ENCODE results near the gene HLCS.
A peak's percentile ranks its signal among the peaks of the same experiment; 100 is the strongest.
"Not testable (repeated sequence)": the region's sequence is repeated elsewhere in the genome, so short reads cannot be mapped to it uniquely, and the experiment has no call there.

HLCS gene

DNA sequence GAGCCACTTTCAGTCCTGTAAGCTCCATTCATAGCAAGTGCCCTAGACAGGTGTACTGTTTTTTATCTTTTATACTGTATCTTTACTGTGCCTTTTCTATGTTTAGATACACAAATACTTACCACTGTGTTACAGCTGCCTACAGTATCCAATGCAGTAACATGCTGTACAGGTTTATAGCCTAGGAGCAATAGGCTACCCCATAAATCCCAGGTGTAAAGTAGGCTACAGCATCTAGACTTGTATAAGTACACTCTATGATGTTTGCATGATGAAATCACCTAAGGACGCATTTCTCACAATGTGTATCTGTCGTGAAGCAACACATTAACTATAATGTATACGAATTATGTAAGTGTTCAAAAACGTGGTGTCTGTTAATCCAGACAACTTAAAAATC lies 10.7 kb downstream of the HLCS start:
- no peak for DNase-seq

DNA sequence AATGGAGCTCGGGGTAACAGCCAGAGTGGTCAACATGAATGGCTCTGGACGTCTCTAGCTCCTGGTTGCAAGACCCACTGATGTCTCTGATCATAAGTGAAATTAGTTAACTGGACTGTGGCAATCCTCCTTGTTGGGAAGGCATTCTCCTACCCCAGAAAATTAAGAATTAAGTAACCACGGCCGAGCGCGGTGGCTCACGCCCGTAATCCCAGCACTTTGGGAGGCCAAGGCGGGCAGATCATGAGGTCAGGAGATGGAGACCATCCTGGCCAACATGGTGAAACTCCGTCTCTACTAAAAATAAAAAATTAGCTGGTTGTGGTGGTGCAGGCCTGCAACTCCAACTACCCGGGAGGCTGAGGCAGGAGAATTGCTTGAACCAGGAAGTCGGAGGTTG lies 14.1 kb downstream of the HLCS start:
- not testable (repeated sequence) for DNase-seq

GRCh38 chr21:36949171-36950141 lies 17.0 kb downstream of the HLCS start:
- no peak for DNase-seq

DNA sequence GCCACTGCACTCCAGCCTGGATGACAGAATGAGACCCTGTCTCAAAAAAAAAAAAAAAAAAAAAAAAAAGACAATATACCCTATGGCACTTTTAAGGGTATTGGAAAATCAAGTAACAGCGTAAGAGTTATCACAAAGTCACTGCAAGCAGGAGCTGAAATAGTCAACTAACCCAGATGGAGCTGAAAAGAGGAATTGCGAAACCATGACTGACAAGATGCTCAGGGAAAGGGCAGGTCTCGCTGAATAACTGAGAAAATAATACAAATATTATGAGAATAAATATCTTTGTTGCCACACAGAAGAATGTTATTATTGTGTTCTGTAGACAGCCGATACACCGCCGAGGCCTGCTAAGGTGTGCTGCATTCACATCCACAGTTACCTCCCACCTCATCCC lies 17.8 kb downstream of the HLCS start:
- no peak for DNase-seq

DNA sequence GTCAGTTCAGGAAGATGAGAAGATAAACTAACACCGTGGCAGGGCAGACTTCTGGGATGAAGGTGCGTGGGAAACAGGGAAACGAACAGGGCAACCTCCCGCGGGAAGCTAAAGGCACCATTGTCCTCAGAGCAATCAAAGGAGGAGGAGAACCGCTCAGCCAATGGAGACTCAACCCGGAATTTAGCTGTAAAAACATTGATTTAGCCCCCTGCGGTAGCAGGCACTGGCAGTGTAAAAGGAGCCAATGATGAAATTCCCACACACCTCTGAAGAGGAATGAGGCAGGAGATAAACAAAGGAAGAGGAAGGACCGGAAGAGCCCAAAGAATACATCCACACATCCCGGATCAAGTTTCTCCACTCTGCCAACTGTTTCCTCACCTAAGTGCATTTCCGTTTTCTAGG lies 19.5 kb downstream of the HLCS start:
- DNase-seq = no peak

DNA sequence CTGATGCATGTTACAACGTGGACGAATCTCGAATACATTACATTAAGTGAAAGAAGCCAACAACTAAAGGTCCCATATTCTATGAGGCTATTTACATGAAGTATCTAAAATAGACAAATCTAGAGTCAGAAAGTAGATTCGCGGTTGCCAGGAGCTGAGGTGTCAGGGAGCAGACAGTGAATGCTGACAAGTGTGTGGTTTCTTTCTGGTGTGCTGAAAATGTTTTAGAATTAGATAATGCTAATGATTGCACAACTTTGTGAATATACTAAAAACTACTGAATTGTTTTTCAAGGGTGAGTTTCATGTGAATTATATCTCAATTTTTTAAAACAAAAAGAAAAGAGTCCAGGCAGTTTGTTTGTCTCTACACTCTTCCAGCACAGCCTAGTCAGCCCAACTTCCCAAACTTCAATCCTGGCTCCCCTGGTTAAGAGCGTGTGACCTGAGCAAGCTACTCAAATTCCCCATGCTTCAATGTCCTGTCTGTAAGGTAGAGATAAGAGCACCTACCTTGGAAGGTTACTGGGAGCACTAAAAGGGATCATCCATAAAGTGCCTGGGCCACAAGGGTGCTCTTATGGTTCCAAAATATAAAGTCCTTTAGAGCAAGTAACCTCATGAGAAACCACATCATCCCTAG lies 20.9 kb downstream of the HLCS start:
- DNase-seq = no peak

- DNase-seq = no peak
These were observed 29.9 kb downstream of the HLCS start for GRCh38 chr21:36936361-36937135.

DNA sequence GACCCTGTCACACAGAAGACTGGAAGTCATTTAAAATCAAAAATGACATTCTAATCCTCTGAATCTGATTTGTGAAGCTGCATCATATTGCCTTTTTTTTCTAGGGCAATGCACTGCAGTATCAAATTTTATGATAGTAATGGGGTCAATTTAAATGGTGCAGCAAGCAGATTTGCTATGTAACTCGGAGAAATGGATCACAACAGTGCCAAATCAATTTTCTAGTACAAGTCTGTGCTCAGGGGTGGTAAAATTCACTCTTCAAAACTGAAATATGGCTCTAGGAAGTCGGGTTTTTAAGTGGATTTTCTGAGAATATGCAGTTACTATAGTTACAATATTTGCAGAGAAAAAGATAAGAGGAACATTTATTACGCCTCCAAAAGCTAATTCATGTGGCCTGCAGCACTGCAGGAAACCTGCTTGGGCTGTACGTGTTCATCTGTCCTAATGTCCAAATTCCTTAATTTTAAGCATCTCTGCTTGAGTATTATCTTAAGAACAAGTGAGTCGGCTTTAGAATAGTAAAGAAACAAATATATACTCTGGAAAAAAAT lies 31.5 kb downstream of the HLCS start:
- DNase-seq = no peak

DNA sequence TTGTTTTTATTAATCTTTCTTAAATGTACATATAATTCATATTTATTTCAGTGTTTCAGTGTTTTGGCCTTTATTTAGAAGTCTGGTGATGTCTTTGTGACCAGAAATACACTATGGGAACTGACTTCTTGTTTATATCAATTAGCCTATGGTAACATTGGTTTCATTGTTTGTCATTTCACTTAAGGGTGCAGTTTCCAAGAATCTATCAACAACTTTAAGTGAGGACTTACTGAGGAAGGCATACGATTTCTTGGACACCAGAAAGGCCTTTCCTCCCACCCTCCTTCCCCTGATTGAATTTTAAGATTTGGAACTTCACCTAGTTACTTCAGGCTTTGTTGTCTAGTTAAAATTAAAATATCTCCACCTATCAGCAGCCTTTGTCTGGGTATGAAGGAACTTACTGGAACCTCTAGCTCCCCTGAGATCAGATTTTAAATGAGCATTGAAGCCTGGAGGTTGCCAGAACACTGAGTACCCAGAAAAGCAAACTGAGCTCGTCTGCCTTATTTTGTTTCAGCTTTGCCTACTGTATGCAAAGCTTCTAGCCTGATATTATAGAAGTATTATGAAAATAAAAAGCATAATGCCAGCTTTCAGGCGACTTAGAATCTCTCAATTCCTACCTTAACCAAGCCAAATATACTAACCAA lies 34.2 kb downstream of the HLCS start:
- no peak for DNase-seq

DNA sequence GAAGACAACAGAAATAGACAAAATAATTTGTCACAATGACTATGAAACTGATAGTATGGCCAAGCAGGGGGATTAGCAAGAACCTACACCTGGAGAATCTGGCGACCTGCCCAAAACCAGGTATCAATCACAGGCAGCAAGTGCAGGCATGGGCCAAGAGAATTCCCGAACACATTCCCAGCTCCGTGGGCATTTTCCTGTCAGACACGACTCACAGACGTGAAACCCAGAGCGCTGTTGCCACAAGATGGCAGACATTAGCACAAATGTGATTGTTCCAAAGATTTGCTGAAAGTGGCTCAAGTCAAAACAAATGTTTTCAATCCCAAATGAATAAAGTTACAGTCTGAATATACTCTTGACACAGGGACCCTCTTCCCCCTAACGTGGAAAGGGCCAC lies 36.8 kb downstream of the HLCS start:
- no peak for DNase-seq

GRCh38 chr21:36928960-36929359 lies 37.5 kb downstream of the HLCS start:
- DNase-seq = no peak

DNA sequence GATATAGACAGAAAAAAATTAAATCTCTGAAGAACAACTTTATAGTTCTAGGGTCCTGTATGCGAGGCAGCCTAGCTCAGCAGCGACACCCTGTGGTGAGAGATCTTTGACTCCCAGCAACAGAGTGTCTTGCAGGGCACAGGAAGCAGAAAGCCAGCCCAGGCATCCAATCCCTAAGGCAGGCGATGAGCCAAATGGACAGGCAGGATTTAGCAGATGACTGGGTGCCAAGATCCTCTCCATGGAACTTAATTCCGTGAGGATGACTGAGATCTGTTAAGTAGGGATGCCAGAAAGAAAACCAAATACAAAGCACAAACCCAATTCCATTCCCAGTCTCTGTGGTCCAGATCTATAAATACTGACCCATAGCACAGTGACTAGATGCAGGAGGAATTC lies 38.8 kb downstream of the HLCS start:
- peak; percentile 74 for DNase-seq

DNA sequence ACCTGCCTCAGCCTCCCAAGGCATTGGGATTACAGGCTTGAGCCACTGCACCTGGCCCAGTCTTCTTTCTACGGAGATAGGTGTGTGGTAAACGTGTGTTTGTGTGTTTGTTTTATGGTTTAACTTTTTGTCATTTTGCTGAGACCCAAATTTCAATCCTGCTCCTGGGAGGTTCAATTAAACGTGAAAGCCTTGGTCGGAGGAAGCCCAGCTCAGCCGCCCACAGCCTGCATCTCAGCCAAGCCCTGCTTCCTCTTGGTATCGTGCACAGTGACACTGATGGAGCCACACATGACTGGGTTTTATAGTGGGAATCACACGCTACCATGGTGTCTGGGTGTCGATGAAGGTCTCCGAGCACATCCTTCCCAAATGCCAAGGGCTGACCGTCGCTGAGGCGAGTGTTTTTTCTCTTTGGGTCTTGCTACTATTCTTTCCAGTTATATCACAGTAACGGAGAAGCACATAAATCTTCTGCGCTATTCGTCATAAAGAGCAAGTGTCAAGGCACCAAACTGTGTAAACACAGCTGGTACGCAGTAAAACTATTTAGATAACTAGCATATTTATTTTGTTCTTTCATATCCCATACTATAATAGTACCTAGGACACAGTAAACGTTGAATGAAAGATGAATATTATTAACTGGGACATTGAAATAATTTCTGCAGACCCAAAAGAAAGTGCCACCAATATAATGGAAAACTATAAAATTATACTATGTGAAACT lies 39.3 kb downstream of the HLCS start:
- no peak for DNase-seq

DNA sequence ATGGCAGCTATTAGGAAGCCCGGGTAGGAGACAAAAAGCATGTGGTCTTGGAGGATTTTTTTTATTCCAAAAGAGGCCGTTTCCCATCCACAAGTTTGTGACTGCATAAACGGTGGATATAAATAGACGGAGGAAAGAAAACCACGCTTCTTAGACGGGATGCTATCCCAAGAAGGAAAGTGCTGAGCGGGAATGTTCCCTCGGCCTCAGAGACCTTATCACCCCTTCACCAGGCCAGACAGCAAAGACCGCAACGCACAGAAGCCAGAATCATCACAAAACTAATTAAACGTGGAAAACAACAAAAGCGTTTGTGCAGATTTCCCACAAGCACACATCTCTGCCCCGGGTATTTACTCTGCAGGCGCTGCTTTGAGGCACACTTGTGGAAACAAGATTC lies 43.2 kb downstream of the HLCS start:
- no peak for DNase-seq

- DNase-seq = no peak
These were observed 43.6 kb downstream of the HLCS start for GRCh38 chr21:36922861-36923260.

- no peak for DNase-seq
These were observed 48.2 kb downstream of the HLCS start for GRCh38 chr21:36918291-36918690.

DNA sequence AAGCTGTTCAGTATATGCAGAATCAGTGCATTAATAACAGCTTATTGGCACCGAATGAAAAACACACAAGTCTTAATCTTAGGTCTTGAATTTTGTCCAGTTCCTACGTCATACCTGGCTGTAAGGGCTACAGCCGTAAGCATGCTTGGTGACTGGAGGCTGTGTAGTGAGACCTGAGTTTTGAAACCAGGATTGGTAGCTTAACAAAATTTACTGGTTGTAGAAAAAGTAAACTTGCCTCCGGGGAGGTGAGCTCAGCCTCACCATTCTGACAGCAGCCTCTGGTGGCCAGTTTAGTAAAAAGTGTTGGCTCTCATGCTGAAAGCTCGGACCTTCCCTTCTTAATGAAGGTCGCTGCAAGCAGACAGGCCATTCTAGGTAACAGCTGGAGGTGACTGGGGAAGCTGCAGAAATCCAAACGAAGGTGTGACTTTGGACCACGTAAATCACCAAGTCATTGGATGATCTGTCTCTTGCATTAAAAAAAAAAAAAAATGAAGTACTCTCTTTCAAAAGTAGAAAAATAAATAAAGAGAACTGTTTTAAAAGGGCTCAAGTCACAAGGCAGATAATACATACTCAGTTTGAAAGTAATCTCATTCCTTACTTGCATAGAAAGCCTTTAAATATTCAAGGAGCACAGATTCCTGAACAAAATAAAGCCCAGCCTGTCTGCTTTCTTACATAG lies 48.9 kb downstream of the HLCS start:
- DNase-seq = no peak

DNA sequence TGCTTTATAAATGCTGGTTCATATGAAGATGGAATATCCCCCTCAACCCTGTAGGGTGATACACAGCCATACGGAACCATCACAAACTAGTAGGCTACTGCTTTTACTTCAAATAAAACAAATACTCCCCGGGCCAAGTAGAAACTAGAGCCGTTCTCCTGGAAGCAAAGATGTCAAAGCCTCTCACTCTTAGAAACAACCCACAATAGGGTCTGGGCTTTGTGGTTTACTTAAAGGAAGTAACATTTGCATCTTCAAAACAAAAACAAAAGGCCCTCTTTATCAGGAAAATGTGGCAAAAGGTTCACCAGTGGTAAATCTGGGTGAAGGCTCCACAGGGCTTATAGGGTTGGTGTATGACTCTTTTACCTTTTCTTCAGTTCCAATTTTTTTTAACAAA lies 49.8 kb downstream of the HLCS start:
- DNase-seq = no peak

DNA sequence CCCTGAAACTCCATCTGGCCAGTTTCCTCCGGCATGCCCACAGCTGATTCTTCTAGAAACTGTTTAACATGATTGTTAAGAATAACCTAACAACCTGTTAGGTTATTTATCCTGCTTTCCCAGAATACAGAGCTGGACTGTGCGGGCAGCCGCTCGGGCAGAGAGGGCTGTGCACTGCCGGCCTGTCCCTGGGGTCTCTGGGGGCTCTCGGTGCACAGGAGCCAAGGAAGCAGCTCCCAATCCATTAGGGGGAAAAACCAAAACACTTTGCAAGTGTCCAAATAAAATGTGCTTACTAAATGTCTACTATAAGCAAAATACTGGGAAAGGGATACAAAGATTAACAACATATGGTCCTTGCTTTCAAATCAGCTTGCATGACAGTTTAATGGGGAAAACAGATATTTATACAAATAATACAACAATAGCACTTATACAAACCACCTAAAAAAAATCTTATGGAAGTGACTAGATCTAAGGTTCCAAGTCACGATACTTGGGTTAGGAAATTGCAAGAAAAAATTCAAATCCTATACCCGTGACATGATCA lies 50.7 kb downstream of the HLCS start:
- DNase-seq = no peak

GRCh38 chr21:36915014-36915695 lies 51.3 kb downstream of the HLCS start:
- no peak for DNase-seq

Measured in activated CD4-positive, alpha-beta T cell treated with anti-CD3 and anti-CD28 coated beads, Interleukin-10, Interleukin-2, amounts not matched to agents 100 ng/mL and 50 ng/mL, durations not matched to agents 16 hours and 8 hours (primary cell).